OCI-LY1 (cell line): Measurements from ENCODE around the gene DLK1.

Source experiments
- H2AFZ ChIP-seq: fragments of 200-600 bp; sonication (generic), shearing (Covaris generic); 2 replicates; pipeline ENCODE4 v1.6.0; 2014; ENCODE audit warnings: antibody characterized with exemption, mild to moderate bottlenecking, low read length
- H3F3A ChIP-seq: fragments of 200-600 bp; sonication (generic), shearing (Covaris generic); 2 replicates; pipeline ENCODE4 v1.6.0; 2014; ENCODE audit warnings: mild to moderate bottlenecking, antibody characterized with exemption, low read length, moderate library complexity; ENCODE audit not compliant: insufficient read depth
- H3K27ac ChIP-seq: fragments of 200-600 bp; sonication (generic); 2 replicates; pipeline ENCODE4 v1.5.1; 2014; ENCODE audit warnings: low read length, mixed run types, mild to moderate bottlenecking, low read depth; ENCODE audit not compliant: poor library complexity, severe bottlenecking
- H3K27me3 ChIP-seq: fragments of 200-600 bp; sonication (generic); 2 replicates; pipeline ENCODE4 v1.6.0; 2014; ENCODE audit warnings: antibody characterized with exemption, mild to moderate bottlenecking, low read length, moderate library complexity; ENCODE audit not compliant: insufficient read depth
- H3K36me3 ChIP-seq: fragments of 200-600 bp; sonication (generic); 2 replicates; pipeline ENCODE4 v1.6.1; 2014; ENCODE audit warnings: mild to moderate bottlenecking, antibody characterized with exemption, low read length, moderate library complexity, mixed read lengths; ENCODE audit not compliant: insufficient read depth
- H3K4me1 ChIP-seq: fragments of 200-600 bp; sonication (generic); 2 replicates; pipeline ENCODE4 v1.5.1; 2014; ENCODE audit warnings: mild to moderate bottlenecking, low read length, moderate library complexity; ENCODE audit not compliant: insufficient read depth, severe bottlenecking
- H3K4me2 ChIP-seq: fragments of 200-600 bp; sonication (generic), shearing (Covaris generic); 2 replicates; pipeline ENCODE4 v1.6.1; 2014; ENCODE audit warnings: low read length
- H3K4me3 ChIP-seq: fragments of 200-600 bp; sonication (generic); 2 replicates; pipeline ENCODE4 v1.5.1; 2014; ENCODE audit warnings: low read length, low read depth, mild to moderate bottlenecking, mixed read lengths; ENCODE audit not compliant: poor library complexity, severe bottlenecking
- H3K79me2 ChIP-seq: fragments of 200-600 bp; shearing (Covaris generic); 2 replicates; pipeline ENCODE4 v1.6.1; 2016; ENCODE audit warnings: mixed run types, low read length, mixed read lengths; ENCODE audit not compliant: insufficient read depth
- H3K9ac ChIP-seq: fragments of 200-600 bp; sonication (generic), shearing (Covaris generic); 2 replicates; pipeline ENCODE4 v1.6.1; 2014; ENCODE audit warnings: mild to moderate bottlenecking, low read length, mixed read lengths
- H3K9me2 ChIP-seq: fragments of 200-600 bp; sonication (generic), shearing (Covaris generic); 2 replicates; pipeline ENCODE4 v1.6.1; 2014; ENCODE audit warnings: low read depth, mild to moderate bottlenecking, low read length, mixed read lengths
- H3K9me3 ChIP-seq: fragments of 200-600 bp; shearing (Covaris generic); 2 replicates; pipeline ENCODE4 v1.6.1; 2014; ENCODE audit warnings: low read length, mixed read lengths
- H4K20me1 ChIP-seq: fragments of 200-600 bp; sonication (generic), shearing (Covaris generic); 2 replicates; pipeline ENCODE4 v1.6.0; 2016; ENCODE audit warnings: mild to moderate bottlenecking, low read length; ENCODE audit not compliant: insufficient read depth
- EZH2 ChIP-seq: fragments of 200-600 bp; sonication (generic), shearing (Covaris generic); IDR thresholded peaks from 2 replicates; pipeline ENCODE4 v1.8.0; 2017; ENCODE audit warnings: borderline replicate concordance, mixed run types, mild to moderate bottlenecking, antibody characterized with exemption, low read length, moderate library complexity, mixed read lengths
- TF ChIP-seq, protein P1 (sequence below): fragments of 200-600 bp; sonication (generic), shearing (Covaris generic); IDR thresholded peaks from 2 replicates; pipeline ENCODE4 v1.5.1; 2017; ENCODE audit warnings: mild to moderate bottlenecking, antibody characterized with exemption, low read length, moderate library complexity, mixed read lengths

DLK1 gene

DNA sequence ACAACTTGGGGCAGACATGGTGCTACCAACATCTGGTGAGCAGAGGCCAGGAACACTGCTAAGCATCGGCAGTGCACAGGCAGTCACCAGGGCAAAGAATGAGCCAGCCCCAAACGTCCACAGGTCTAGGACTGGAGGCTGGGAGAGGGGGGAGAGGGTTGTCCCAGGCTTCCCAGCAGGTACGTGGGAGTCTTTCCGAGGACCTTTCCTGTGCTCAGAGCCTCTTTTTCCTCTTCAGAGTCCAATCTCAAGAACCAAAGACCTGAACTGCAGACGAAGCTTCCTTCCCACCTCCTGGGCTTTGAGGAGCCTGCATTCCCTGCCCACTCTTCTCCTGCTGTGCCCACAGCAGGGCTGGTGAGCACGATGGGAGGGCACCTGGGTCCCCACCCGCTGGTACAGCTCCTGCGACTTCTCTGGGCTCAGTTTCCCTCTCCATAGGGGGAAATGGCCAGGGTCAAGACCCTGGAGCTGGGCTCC is 48.7 kb downstream of the DLK1 start:
- Histone ChIP-seq H3K4me3 (no peak overlapping the region), H4K20me1 (no peaks in the 10 kb centered on the region), H3K9ac (no peak overlapping the region), H3K27me3 (peaks cover 6% of the 10 kb centered on the region; the same call in 1 of the 2 replicates), H3K36me3 (no peaks in the 10 kb centered on the region), H2AFZ (no peak overlapping the region), H3K9me3 (no peaks in the 10 kb centered on the region), H3K4me1 (no peaks in the 10 kb centered on the region), H3K9me2 (no peaks in the 10 kb centered on the region), H3K79me2 (no peaks in the 10 kb centered on the region), H3K27ac (no peak overlapping the region), H3K4me2 (no peak overlapping the region), H3F3A (no peaks in the 10 kb centered on the region)
- no peak for TF ChIP-seq EZH2
- TF ChIP-seq, protein P1, sequence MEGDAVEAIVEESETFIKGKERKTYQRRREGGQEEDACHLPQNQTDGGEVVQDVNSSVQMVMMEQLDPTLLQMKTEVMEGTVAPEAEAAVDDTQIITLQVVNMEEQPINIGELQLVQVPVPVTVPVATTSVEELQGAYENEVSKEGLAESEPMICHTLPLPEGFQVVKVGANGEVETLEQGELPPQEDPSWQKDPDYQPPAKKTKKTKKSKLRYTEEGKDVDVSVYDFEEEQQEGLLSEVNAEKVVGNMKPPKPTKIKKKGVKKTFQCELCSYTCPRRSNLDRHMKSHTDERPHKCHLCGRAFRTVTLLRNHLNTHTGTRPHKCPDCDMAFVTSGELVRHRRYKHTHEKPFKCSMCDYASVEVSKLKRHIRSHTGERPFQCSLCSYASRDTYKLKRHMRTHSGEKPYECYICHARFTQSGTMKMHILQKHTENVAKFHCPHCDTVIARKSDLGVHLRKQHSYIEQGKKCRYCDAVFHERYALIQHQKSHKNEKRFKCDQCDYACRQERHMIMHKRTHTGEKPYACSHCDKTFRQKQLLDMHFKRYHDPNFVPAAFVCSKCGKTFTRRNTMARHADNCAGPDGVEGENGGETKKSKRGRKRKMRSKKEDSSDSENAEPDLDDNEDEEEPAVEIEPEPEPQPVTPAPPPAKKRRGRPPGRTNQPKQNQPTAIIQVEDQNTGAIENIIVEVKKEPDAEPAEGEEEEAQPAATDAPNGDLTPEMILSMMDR, result no peak

DNA sequence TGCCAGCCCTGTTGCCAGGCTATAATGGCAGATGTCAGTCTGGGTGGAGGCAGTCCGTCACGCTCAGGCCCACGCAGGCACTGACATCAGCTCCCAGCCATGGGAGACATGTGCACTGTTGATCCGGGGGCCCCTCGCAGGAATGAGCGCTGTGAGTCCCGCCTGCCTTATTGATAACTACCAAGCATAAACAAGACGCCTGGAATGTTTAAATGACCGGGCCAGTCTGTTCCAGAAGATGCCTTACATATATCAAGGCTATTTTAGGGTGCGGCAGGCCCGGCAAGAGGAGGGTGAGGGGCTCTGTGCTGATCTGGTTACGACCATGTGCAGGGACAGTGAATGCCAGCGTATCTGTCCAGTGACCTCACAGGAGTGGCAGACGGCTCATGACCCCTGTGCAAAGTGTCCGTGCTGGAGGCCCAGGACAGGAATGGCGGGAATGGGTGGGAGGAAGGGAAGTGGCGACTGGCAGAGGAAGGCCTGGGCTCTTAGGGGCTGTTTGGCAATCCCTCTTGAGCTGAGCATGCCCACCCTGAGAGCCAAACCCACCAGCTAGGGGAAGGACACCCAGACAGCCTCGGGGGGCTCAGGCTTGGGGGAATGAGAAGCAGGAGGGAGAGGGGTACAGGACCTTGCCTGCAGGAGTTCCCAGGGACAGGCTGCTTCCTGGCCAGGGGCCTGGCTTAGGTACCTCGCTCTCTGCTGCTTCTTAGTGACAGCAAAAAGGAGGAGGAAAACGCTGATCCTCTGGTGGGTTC is 49.3 kb downstream of the DLK1 start:
- H3K9me2 ChIP-seq, result no peaks in the 10 kb centered on the region
- H3K4me3 ChIP-seq, result no peak overlapping the region
- no peak for TF ChIP-seq EZH2
- TF ChIP-seq, protein P1, result no peak
- H4K20me1 ChIP-seq, result no peaks in the 10 kb centered on the region
- no peaks in the 10 kb centered on the region for H3K36me3 ChIP-seq
- H3K4me1 ChIP-seq, result no peaks in the 10 kb centered on the region
- peaks cover 6% of the 10 kb centered on the region; the same call in 1 of the 2 replicates for H3K27me3 ChIP-seq
- no peak overlapping the region for H2AFZ ChIP-seq
- H3K27ac ChIP-seq, result no peak overlapping the region
- H3K9ac ChIP-seq, result no peak overlapping the region
- no peak overlapping the region for H3K4me2 ChIP-seq
- H3K79me2 ChIP-seq, result no peaks in the 10 kb centered on the region
- H3F3A ChIP-seq, result no peaks in the 10 kb centered on the region
- H3K9me3 ChIP-seq, result no peaks in the 10 kb centered on the region

DNA sequence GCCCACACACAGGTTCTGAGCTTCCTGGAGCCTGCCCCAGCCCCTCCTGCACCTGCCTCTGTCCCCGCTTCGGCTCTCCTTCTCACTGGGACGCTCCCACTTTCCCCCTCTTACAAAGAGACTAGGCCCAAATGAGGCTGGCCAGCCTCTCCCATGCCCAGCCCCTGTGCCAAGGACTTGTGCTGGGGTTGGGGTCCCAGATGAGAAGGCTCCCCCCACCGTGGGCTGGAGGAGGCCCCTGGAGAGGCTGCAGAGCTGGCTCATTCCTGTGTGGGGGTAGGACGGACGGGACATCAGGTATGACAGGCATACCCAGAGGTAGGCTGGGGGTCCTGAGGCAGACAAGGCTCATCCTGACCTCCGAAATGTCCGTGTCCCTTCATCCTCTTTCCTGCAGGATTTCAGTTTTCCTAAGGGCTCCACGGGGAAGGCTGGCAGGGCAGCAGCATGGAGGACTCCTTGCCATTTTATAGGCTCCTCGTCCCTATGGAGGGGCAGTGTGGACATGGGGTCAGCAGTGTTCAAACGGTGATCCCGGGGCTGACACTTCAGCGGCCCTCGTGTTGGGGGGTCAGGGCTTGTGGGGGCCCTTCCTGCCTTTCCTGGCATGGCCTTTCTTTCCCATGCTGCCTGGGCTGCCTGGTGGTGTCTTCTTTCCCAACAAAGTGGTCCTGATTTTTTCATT is 50.1 kb downstream of the DLK1 start:
- Histone ChIP-seq H4K20me1 (no peaks in the 10 kb centered on the region), H3F3A (no peaks in the 10 kb centered on the region), H3K4me2 (no peak overlapping the region), H3K79me2 (no peaks in the 10 kb centered on the region), H2AFZ (no peak overlapping the region), H3K9me2 (no peaks in the 10 kb centered on the region), H3K27me3 (peaks cover 6% of the 10 kb centered on the region; the same call in 1 of the 2 replicates), H3K36me3 (no peaks in the 10 kb centered on the region), H3K27ac (no peak overlapping the region), H3K9ac (no peak overlapping the region), H3K4me1 (no peaks in the 10 kb centered on the region), H3K9me3 (no peaks in the 10 kb centered on the region), H3K4me3 (no peak overlapping the region)
- TF ChIP-seq, protein P1, result no peak
- TF ChIP-seq EZH2, result no peak
